ENCODE results near the gene TULP1. TPM values are rescaled to one million over a fixed set of nuclear protein-coding genes. Genes with fewer than 3 reads are reported as not detected.

Gene TULP1
- total RNA-seq, 1 experiment from 2014 or later: not detected

DNA sequence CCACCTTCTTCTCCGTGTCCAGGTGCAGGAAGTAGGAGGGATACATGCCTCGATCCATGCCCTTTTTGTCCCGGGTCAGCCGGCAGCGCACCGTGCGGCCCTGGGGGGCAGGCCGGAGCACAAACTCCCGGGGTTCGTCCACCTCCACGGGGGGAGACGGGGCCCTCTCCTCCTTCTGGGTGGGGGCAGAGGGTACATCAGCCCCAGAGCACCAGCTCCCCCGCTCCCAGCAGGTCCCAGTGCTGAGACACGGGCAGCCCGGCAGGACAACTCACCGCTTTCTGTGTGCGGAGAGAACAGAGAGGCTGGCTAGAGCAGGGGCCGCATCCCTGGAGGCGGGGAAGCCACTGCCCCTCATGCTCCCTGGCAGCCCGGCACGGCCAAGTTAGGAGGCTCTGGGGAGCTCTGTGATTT, 6.7 kb downstream of the TULP1 start:
- no peaks in the 10 kb centered on the region for H3K4me1 Mint-ChIP-seq (ENCODE audit: insufficient read depth, unreplicated experiment)
- H3K36me3 Mint-ChIP-seq (ENCODE audit: insufficient read depth, unreplicated experiment): no peaks in the 10 kb centered on the region
- intact Hi-C loops (cut with micrococcal nuclease): no loop called here
- no peak overlapping the region for H3K4me3 Mint-ChIP-seq (ENCODE audit: unreplicated experiment)
- DNase-seq (ENCODE audit: unreplicated experiment): no peak
- POLR2A ChIA-PET: no interaction called here
- no TSS peak for BruUV-seq (replicated peaks)
- H3K27me3 Mint-ChIP-seq (ENCODE audit: insufficient read depth, unreplicated experiment): peaks cover 14% of the 10 kb centered on the region
- H3K27ac Mint-ChIP-seq (ENCODE audit: low read depth, unreplicated experiment): no peak overlapping the region
- TF ChIP-seq CTCF (IDR thresholded peaks at IDR 0.05; ENCODE audit: unreplicated experiment): no peak
- no peaks in the 10 kb centered on the region for H3K9me3 Mint-ChIP-seq (ENCODE audit: unreplicated experiment)
- CTCF ChIA-PET: no interaction called here

DNA sequence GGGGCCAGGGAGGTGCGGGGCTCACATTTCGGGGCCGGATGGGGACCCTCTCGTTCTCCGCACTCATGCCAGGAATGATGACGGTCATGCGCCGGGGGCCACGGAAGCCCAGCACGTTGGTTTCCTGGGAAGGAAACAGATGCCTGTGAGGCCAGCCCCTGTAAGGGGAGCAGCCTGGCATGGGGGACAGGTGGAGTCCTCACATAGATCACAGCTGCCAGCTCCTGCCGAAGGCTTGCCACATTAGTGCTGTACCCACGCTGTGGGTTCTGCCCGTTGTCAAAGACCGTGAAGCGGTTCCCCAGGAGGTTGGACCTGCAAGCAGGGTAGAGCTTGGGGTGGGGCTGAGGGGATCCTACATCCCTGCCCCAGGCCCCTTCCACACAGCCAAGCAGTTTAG, 9.2 kb downstream of the TULP1 start:
- ChIA-PET POLR2A (interaction anchor here (1.2 kb wide), 1 partner anchor 71 kb away, joined by 4 read pairs; no protein-coding TSS in a partner anchor), CTCF (interaction anchor here (0.5 to 1.1 kb wide), 2 partner anchors 19 to 1796 kb away, joined by 4 to 5 read pairs; no protein-coding TSS in a partner anchor)
- no TSS peak for BruUV-seq (replicated peaks)
- intact Hi-C loops (cut with micrococcal nuclease): no loop called here
- Mint-ChIP-seq H3K27ac (ENCODE audit: low read depth, unreplicated experiment) (no peak overlapping the region), H3K27me3 (ENCODE audit: insufficient read depth, unreplicated experiment) (no peaks in the 10 kb centered on the region), H3K9me3 (ENCODE audit: unreplicated experiment) (no peaks in the 10 kb centered on the region), H3K36me3 (ENCODE audit: insufficient read depth, unreplicated experiment) (no peaks in the 10 kb centered on the region), H3K4me3 (ENCODE audit: unreplicated experiment) (no peak overlapping the region), H3K4me1 (ENCODE audit: insufficient read depth, unreplicated experiment) (peaks cover 4% of the 10 kb centered on the region)
- TF ChIP-seq CTCF (IDR thresholded peaks at IDR 0.05; ENCODE audit: unreplicated experiment): no peak
- no peak for DNase-seq (ENCODE audit: unreplicated experiment)

DNA sequence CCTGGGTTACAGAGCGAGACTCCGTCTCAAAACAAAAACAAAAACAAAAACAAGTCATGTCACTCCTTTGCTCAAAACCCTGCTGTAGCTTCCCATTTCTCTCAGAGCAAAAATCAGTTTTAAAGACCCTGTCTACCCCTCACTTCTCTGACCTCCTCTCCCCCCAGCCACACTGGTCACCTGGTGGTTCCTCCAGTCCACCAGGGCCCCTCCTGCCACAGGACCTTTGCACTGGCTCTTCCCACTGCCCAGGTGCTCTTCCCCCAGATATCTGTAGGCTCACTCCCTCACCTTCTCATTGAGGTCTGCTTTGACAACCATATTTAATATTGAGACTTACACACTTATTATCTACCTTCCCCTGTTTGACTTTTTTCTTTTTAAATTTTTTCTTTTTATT, 10.9 kb downstream of the TULP1 start:
- BruUV-seq (replicated peaks): no TSS peak

DNA sequence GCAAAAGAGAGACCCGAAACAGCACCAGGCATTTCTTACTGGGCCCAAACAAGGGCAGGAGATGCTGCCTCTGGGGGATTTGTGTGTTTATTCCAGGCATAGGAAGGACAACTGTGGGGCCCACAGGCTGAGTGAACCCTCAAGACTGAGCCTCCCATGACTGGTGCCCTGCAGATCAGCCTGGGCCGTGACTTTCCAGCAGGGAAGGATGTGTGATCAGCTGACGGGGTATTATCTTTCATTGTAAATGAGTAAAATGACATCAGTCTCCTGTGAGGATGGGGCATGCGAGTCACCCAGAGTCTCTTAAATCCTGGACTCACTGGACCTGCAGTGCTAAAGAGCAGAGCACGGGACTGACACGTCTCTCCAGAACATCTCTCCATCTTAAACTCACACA, 11.9 kb downstream of the TULP1 start:
- peaks cover 6% of the 10 kb centered on the region for H3K4me1 Mint-ChIP-seq (ENCODE audit: insufficient read depth, unreplicated experiment)
- H3K27ac Mint-ChIP-seq (ENCODE audit: low read depth, unreplicated experiment): no peak overlapping the region
- no peak for TF ChIP-seq CTCF (IDR thresholded peaks at IDR 0.05; ENCODE audit: unreplicated experiment)
- H3K4me3 Mint-ChIP-seq (ENCODE audit: unreplicated experiment): no peak overlapping the region
- no TSS peak for BruUV-seq (replicated peaks)
- H3K36me3 Mint-ChIP-seq (ENCODE audit: insufficient read depth, unreplicated experiment): no peaks in the 10 kb centered on the region
- H3K9me3 Mint-ChIP-seq (ENCODE audit: unreplicated experiment): no peaks in the 10 kb centered on the region
- no peaks in the 10 kb centered on the region for H3K27me3 Mint-ChIP-seq (ENCODE audit: insufficient read depth, unreplicated experiment)
- intact Hi-C loops (cut with micrococcal nuclease): no loop called here
- no peak for DNase-seq (ENCODE audit: unreplicated experiment)
- POLR2A ChIA-PET: no interaction called here
- CTCF ChIA-PET: no interaction called here

More for the DNA sequence above, 10.9 kb downstream of the TULP1 start:
- CTCF ChIA-PET: no interaction called here
- Mint-ChIP-seq H3K27me3 (ENCODE audit: insufficient read depth, unreplicated experiment) (no peaks in the 10 kb centered on the region), H3K4me1 (ENCODE audit: insufficient read depth, unreplicated experiment) (peaks cover 6% of the 10 kb centered on the region), H3K36me3 (ENCODE audit: insufficient read depth, unreplicated experiment) (no peaks in the 10 kb centered on the region), H3K4me3 (ENCODE audit: unreplicated experiment) (no peak overlapping the region), H3K9me3 (ENCODE audit: unreplicated experiment) (no peaks in the 10 kb centered on the region), H3K27ac (ENCODE audit: low read depth, unreplicated experiment) (no peak overlapping the region)
- intact Hi-C loops (cut with micrococcal nuclease): no loop called here
- DNase-seq (ENCODE audit: unreplicated experiment): no peak
- POLR2A ChIA-PET: interaction anchor here (0.6 kb wide), 2 partner anchors 44 to 86 kb away, joined by 3 read pairs; no protein-coding TSS in a partner anchor
- no peak for TF ChIP-seq CTCF (IDR thresholded peaks at IDR 0.05; ENCODE audit: unreplicated experiment)
